ENCODE results near the gene MNDA. TPM values are rescaled to one million over a fixed set of nuclear protein-coding genes. Genes with fewer than 3 reads are reported as not detected.

The MNDA gene
- total RNA-seq, 1 experiment from 2014 or later = not detected

GRCh38 chr1:158838660-158839059 lies 7.5 kb downstream of the MNDA start:
- no peaks in the 10 kb centered on the region; a peak in 1 of 5 replicates for H3K9me3 Mint-ChIP-seq

More at GRCh38 chr1:158838660-158839059, 7.5 kb downstream of the MNDA start:
- H2BK15ac ChIP-seq (ENCODE audit: low read depth, low read length) = no peak overlapping the region
- Mint-ChIP-seq H3K27ac (no peak overlapping the region), H3K4me1 (no peaks in the 10 kb centered on the region), H3K36me3 (ENCODE audit: insufficient read depth in 1 of 3, low read depth in 3 of 3) (no peaks in the 10 kb centered on the region), H3K4me3 (no peak overlapping the region), H3K27me3 (ENCODE audit: low read depth) (no peaks in the 10 kb centered on the region)
- H3K23me2 ChIP-seq (ENCODE audit: insufficient read length, low read depth, low read length, poor library complexity, severe bottlenecking) = no peaks in the 10 kb centered on the region
- H3K4ac ChIP-seq (ENCODE audit: low read depth, low read length) = no peak overlapping the region
- H4K8ac ChIP-seq (replicated peaks; ENCODE audit: insufficient read length, low read depth, low read length) = no peak overlapping the region
- no peak overlapping the region for H3K27ac ChIP-seq (ENCODE audit: insufficient read length, low read depth, low read length)
- no peak overlapping the region for H2BK5ac ChIP-seq (ENCODE audit: insufficient read length, low read length)
- no peak overlapping the region for H3K4me2 ChIP-seq (ENCODE audit: insufficient read depth, insufficient read length, low read length)
- H3K79me1 ChIP-seq (ENCODE audit: insufficient read depth, low read depth, low read length, poor library complexity, severe bottlenecking) = no peaks in the 10 kb centered on the region
- no peak overlapping the region for H2BK20ac ChIP-seq (ENCODE audit: low read depth, low read length, poor library complexity, severe bottlenecking)
- H2BK12ac ChIP-seq (ENCODE audit: insufficient read length, low read depth, low read length) = no peak overlapping the region
- H3K9me3 ChIP-seq (ENCODE audit: control insufficient read depth, low read depth, low read length) = no peaks in the 10 kb centered on the region
- no peak overlapping the region for H3K14ac ChIP-seq (ENCODE audit: insufficient read depth, low read length)
- H3T11ph ChIP-seq (ENCODE audit: low read length) = no peak overlapping the region
- H2AK5ac ChIP-seq (ENCODE audit: insufficient read length, low read length) = no peak overlapping the region
- no peak overlapping the region for H3K18ac ChIP-seq (ENCODE audit: insufficient read length, low read depth, low read length)
- H3K9ac ChIP-seq (ENCODE audit: extremely low read depth, insufficient read length, low read length) = no peak overlapping the region
- H2AFZ ChIP-seq (ENCODE audit: low read length) = no peak overlapping the region
- H2BK120ac ChIP-seq (ENCODE audit: low read depth, low read length, poor library complexity, severe bottlenecking) = no peak overlapping the region
- H3K23ac ChIP-seq (ENCODE audit: insufficient read length, low read depth, low read length) = no peak overlapping the region
- TF ChIP-seq CTCF (conservative IDR thresholded peaks at IDR 0.05) = no peak
- DNase-seq = no peak
- no peak overlapping the region for H4K5ac ChIP-seq (ENCODE audit: insufficient read length, low read depth, low read length)
- no peak overlapping the region for H4K91ac ChIP-seq (ENCODE audit: insufficient read length, low read depth, low read length)
- H3K79me2 ChIP-seq (ENCODE audit: insufficient read depth, low read length) = no peaks in the 10 kb centered on the region
- H3K4me1 ChIP-seq (ENCODE audit: insufficient read depth, low read length) = no peaks in the 10 kb centered on the region
- H3K56ac ChIP-seq (ENCODE audit: insufficient read length, low read depth, low read length) = no peak overlapping the region
- H4K20me1 ChIP-seq (ENCODE audit: control insufficient read depth, insufficient read depth, insufficient read length) = no peaks in the 10 kb centered on the region
- no peaks in the 10 kb centered on the region for H3K27me3 ChIP-seq (ENCODE audit: insufficient read depth, low read length)

Measured in H9 (cell line).